Testis (tissue), 2 donors: ENCODE results near the gene ZNF239.

ENCODE experiments used
- POLR2A ChIP-seq: fragments of 450-650 bp; IDR thresholded peaks from one replicate; pipeline ENCODE4 v1.6.1; 2017; ENCODE audit warnings: antibody characterized with exemption, mild to moderate bottlenecking, moderate library complexity
- TF ChIP-seq, protein P1 (sequence below), 3 experiments: fragments of 450-650 bp in 2 of 3; fragments of 200-600 bp in 1 of 3; sonication (generic) in 1 of 3; IDR thresholded peaks; one replicate each; pipeline ENCODE4 v1.5.1; 2016 to 2019; ENCODE audit warnings: antibody characterized with exemption in 3 of 3, mild to moderate bottlenecking in 2 of 3, moderate library complexity in 1 of 3

- TF ChIP-seq, protein P1, sequence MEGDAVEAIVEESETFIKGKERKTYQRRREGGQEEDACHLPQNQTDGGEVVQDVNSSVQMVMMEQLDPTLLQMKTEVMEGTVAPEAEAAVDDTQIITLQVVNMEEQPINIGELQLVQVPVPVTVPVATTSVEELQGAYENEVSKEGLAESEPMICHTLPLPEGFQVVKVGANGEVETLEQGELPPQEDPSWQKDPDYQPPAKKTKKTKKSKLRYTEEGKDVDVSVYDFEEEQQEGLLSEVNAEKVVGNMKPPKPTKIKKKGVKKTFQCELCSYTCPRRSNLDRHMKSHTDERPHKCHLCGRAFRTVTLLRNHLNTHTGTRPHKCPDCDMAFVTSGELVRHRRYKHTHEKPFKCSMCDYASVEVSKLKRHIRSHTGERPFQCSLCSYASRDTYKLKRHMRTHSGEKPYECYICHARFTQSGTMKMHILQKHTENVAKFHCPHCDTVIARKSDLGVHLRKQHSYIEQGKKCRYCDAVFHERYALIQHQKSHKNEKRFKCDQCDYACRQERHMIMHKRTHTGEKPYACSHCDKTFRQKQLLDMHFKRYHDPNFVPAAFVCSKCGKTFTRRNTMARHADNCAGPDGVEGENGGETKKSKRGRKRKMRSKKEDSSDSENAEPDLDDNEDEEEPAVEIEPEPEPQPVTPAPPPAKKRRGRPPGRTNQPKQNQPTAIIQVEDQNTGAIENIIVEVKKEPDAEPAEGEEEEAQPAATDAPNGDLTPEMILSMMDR (IDR thresholded peaks at IDR 0.05) = no peak
- no peak for TF ChIP-seq POLR2A
Measured at GRCh38 chr10:43595739-43596298, 21.4 kb upstream of the ZNF239 start.
